NCI-H2171 treated with DMSO at 0.1 percent for 48 hours (cell line): ENCODE data around the gene CCDC17.

Experiments used
- DNase-seq: peaks from one replicate; lab custom pipeline; 2025; lab: John Stamatoyannopoulos, UW

Gene CCDC17

DNA sequence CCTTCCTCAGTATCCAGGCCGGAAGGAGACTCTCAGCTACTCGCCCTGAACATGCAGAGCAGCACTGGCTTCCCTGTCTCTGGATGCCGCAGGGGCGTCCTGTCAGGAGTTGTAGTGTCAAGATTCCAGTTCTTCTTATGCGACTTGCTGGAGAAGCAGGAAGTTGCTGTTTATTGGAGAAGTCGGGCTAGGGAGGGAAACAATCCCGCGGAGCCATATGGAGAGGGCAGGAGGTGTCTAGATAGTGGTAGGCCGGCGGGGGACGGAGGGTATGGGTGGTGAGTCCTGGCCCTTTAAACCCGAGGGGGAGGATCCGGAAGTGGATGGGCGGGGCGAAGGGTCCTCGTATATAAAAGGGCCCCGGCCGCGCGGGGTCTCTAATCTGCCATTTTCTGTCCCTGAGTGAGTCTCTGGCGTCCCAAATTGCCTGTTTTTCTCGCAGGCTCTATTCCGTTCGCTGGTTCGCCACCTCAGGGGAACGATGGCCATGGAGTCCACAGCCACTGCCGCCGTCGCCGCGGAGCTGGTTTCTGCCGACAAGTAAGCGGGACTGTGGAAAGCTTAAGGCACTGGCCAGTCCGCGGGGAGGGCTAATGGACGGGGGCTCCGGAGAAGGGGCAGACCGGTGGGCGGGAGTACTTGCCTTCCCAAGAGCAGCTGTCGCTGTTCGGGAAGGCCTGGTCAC lies 40.0 kb downstream of the CCDC17 start, which contains the start of gene NASP:
TSS of gene NASP (plus strand) at position 376 of the 685 bp plus-strand sequence. CDS start at position 482, 106 bp downstream.
- DNase-seq: peak; percentile 87

DNA sequence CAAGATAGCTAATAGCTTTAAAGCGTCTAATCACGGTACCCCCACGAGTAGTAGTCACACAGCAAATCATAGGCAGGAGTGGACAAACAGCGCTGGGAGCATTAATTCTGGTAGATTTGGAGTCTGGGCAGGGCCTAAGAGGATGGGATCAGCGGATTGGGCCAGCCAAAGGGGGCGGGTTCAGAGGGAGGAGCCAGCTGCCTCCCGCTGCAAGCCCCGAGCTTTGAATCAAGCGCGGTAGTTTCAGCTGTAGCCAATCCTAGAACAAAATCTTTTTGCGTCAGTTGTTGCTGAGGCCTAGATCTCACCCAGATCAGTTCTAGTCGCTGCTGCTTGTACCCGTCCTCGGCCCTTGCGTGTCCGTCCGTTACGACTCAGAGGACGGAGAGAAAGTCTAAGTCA lies 40.6 kb downstream of the CCDC17 start:
- DNase-seq: peak; percentile 97

DNA sequence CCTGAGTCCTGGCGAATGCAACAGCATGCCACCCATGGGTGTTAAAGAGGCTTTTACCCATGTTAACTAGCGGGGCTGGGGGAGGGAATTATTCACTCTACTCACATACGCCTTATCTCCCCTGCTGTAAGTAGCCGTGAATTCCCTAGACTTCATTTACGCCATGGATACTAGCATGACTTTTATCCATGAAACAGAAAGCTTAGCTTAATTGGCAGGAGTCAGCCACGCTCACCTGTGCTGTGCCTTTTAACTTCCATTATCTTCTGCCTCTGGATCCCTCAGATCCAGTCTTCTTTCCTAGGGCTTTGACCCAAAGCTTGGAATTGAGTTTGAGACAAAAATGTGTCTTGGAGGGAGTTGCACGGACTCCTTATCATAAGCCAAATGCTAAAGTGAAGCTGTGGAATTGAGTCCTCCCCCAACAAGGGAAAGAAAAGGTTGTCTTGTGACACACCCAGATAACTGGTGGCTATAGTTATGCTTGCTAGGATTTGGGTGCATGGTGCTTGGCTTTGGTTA lies 49.7 kb downstream of the CCDC17 start:
- no peak for DNase-seq

DNA sequence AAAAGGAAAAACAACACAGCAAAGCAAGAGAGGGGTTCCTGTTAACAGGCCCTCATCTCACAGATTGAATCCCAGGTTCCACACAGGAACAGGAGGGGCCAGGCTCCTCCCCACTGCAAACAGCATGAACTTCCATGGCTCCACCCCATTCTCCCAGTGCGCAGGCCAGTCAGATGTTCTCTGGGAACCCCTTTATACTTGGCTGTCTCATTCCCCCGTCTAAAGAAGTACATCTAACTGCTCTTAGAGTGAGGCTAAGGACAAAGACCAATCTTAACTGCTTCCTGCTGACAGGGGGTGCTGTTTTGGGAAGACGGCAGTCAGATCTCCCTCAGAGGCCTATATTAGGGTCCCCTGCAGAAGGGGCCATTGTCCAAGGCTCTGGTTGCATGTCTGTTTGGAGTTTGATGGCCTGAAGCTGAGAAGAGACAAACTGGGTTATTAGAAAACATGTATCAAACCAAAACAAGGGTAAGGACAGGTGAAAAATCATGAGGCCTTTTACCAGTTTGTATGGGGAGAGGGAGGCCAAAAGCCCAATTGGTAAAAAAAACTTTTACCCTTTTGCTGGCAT lies 50.5 kb downstream of the CCDC17 start:
- DNase-seq: no peak

DNA sequence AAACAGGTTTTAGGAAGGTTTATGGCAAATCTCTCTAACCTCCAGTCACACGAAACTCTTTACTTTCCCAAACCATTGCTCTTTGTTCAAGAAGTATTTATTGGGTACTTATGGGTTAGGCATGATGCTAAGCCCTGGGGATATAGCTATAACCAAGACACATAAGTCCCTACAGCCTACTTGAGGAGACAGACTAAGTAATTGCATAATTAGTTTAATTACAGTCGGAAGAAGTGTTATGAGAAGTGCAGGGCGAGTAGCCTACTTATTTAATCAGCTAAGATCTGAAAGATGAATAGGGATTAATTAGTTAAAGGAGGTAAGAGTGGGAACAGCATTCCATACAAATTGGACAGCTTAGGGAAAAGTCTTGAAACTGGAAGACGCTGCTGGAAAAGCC lies 53.2 kb downstream of the CCDC17 start:
- no peak for DNase-seq
